Memory B cell (primary cell): ENCODE results near the gene PITPNM3.
A peak's percentile ranks its signal among the peaks of the same experiment; 100 is the strongest.

ENCODE experiments used
- ATAC-seq: fragments of 150-1000 bp; cut with Tn5 transposase; 2 replicates; pipeline ENCODE4 v1.10.0; 2021; ENCODE audit warnings: low read depth, mild to moderate bottlenecking, moderate library complexity
- DNase-seq, 2 donors: peaks; one replicate each; pipeline ENCODE4 v3.0.0; 2022; ENCODE audit warnings: low spot score in 2 of 2
- H3K27ac Mint-ChIP-seq: one replicate; pipeline ENCODE4 v1.8.0; 2022; ENCODE audit warnings: mild to moderate bottlenecking, moderate library complexity, mixed read lengths
- H3K27me3 Mint-ChIP-seq: one replicate; pipeline ENCODE4 v1.8.0; 2022; ENCODE audit warnings: mixed read lengths
- H3K36me3 Mint-ChIP-seq: one replicate; pipeline ENCODE4 v1.8.0; 2022; ENCODE audit warnings: mild to moderate bottlenecking, mixed read lengths
- H3K4me1 Mint-ChIP-seq: one replicate; pipeline ENCODE4 v1.8.0; 2022; ENCODE audit warnings: mixed read lengths
- H3K4me3 Mint-ChIP-seq: one replicate; pipeline ENCODE4 v1.8.0; 2022; ENCODE audit warnings: mild to moderate bottlenecking, moderate library complexity, mixed read lengths
- H3K9me3 Mint-ChIP-seq: one replicate; pipeline ENCODE4 v1.8.0; 2022; ENCODE audit warnings: mixed read lengths

PITPNM3 gene

DNA sequence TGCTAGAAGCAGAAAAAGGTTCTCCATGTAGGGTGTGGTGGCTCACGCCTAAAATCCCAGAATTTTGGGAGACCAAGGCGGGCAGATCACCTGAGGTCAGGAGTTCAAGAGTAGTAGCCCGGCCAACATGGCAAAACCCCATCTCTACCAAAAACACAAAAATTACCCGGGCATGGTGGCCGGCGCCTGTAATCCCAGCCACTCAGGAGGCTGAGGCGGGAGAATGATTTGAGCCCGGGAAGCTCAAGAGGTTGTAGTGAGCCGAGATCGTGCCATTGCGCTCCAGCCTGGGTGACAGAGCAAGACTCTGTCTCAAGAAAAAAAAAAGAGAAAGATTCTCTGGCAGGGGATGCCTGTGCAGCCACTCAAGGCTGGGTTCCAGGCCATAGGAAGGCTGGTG, 54.2 kb downstream of the PITPNM3 start:
- Mint-ChIP-seq H3K27ac (no peak overlapping the region), H3K4me3 (no peak overlapping the region), H3K36me3 (no peaks in the 10 kb centered on the region), H3K27me3 (peaks cover 2% of the 10 kb centered on the region), H3K4me1 (peaks cover under 1% of the 10 kb centered on the region), H3K9me3 (no peaks in the 10 kb centered on the region)
- ATAC-seq (no peak), DNase-seq (no peak)

DNA sequence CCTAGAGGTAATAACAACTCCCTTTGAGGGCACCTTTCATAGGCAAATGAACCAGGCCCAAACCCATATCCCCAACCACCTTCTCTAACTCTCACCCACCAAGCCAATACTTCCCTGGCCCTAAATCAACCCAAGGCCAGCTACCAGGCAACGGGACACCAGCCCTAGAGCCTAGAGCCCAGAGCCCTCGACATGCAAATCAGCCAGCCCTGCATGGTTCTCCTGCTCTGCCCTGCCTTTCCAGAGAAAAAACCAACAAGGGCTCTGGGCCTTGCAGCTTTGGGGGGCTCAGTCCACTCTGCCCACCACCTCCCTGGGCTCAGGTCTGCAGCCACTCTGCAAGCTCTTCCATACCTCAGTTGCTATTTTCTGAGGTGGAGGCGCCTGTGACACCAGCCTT, 55.0 kb downstream of the PITPNM3 start:
- Mint-ChIP-seq H3K9me3 (no peaks in the 10 kb centered on the region), H3K27me3 (peaks cover 6% of the 10 kb centered on the region), H3K4me3 (no peak overlapping the region), H3K4me1 (peaks cover 9% of the 10 kb centered on the region), H3K36me3 (no peaks in the 10 kb centered on the region), H3K27ac (no peak overlapping the region)
- ATAC-seq (no peak), DNase-seq (no peak)

DNA sequence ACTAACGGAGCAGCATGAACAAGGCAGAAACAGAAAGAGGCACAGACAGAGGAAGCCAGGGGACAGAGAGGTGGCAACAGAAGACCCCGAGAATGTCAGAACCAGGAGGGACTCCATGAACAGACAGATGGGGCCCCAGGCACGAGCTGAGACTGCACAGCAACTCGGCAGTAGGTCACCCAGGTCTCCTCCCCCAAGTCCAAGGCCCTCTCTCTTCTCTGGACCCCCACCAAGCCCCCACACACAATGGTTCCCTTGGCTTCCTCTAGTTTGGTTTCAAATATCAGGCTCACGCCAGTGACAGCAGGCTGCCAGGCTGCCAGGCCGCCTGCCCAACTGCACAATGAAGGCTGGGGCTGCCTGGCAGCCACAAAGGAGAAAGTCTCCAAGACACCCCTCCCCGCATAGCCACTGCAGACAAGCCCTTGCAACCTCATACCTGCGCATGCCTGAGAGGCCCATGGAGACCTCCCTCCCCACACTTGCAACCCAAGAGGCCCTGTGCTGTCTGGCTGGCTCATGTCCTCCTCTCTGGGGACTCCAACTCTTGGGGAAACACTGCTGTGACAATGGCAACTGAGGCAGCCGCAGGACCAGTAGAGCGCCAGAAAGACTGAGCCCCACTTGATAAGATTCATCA, 57.3 kb downstream of the PITPNM3 start:
- DNase-seq (no peak), ATAC-seq (no peak)
- H3K27me3 Mint-ChIP-seq = peaks cover 8% of the 10 kb centered on the region
- peaks cover 18% of the 10 kb centered on the region for H3K4me1 Mint-ChIP-seq
- no peaks in the 10 kb centered on the region for H3K36me3 Mint-ChIP-seq
- H3K27ac Mint-ChIP-seq = no peak overlapping the region
- no peak overlapping the region for H3K4me3 Mint-ChIP-seq
- H3K9me3 Mint-ChIP-seq = no peaks in the 10 kb centered on the region

DNA sequence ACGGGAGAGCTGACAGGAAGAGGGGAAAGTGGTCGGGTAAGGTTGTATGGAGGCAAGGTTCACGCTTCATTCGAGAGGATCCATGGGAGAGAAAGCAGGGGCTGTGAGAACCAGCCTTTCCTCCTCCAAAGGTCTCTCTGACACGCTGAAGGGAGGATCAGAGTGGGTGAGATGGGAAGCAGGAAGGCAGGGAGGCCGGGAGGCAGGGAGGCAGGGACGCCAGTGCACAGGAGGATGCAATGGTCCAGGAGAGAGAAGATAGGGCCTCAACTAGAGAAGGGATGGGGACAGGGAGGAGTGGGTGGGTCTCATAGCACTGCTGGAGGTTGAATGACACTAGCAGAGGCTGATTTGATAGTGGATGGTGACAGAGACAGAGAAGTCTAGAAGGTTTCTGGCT, 58.0 kb downstream of the PITPNM3 start:
- no peak overlapping the region for H3K27ac Mint-ChIP-seq
- DNase-seq (no peak), ATAC-seq (no peak)
- H3K4me1 Mint-ChIP-seq = peaks cover 18% of the 10 kb centered on the region
- no peaks in the 10 kb centered on the region for H3K9me3 Mint-ChIP-seq
- H3K4me3 Mint-ChIP-seq = no peak overlapping the region
- H3K27me3 Mint-ChIP-seq = peaks cover 8% of the 10 kb centered on the region
- H3K36me3 Mint-ChIP-seq = no peaks in the 10 kb centered on the region

DNA sequence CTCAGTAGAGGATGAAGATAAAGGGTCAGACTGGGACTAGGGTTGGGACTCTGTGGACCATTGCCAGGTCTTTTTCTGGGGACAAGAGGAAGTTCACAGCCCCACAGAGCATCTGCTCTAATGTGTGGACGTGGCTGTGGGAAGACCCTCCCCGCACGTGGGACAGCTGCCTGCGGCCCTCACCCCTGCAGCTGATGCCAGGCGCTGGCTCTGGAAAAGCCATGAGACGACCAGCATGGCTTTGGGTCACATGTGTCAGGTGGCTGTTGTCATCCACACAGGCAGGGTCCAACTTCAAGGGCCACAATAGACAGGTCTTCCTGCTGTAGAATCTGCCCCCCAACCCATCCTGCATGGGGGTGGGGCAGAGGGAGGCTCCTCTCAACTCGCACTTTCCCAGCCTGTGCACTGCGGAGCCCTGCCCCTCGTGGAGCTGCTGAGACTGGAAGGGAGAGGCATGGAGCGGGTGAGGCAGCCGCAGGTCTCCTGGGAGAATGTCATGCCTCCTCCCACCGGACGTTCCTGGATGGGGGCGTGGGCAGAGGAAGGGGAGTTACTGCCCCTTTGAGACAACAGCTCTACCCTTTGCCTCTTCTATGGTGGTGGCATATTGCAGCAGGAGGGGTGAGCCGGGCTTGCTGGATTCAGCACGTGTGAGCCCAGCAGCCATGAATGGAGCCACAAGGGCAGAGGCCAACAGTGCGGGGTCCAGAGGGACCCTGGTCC, 58.7 kb downstream of the PITPNM3 start:
- ATAC-seq = no peak
- peaks cover 9% of the 10 kb centered on the region for H3K27me3 Mint-ChIP-seq

DNA sequence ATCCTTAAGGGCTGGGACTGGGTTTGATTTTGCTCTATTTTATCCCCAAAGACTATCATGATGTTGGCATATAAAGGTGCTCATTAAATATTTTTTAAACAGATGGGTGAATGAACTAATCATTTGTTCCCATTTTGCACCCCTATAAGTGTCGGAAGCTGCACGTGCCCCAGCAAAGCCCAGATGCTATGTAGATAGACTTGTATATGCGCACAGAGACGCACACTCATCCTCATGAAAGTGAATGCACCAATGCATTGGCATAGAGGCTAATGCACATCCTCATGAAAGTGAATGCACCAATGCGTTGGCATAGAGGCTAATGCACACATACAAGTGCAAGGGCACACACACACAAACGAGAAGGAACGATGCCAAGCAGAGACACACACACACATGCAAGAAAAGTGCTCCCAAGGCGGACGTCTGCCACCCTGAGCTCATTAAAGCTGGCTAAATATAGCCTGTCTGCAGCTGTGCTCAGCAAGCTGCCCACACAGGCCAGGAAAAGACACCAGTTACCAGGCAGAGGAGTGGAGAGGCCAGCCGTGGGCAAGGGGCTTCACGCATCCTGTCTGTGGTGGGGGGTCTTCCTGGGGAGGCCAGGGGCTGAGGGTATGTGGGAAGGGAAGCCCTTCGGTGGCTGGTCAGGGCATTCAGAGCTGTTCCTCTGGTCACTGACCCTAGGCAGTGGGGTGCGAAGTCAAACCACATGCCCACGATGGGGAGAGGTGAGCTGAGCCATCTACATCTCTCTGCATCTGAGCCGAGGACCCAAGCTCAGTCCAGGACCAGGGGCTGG, 59.5 kb downstream of the PITPNM3 start:
- Mint-ChIP-seq H3K4me3 (peak overlapping the region; percentile 73), H3K36me3 (no peaks in the 10 kb centered on the region), H3K4me1 (peaks cover 18% of the 10 kb centered on the region), H3K9me3 (no peaks in the 10 kb centered on the region), H3K27me3 (peaks cover 9% of the 10 kb centered on the region), H3K27ac (no peak overlapping the region)
- DNase-seq (no peak), ATAC-seq (no peak)

More for the DNA sequence above, 58.7 kb downstream of the PITPNM3 start:
- Mint-ChIP-seq H3K36me3 (no peaks in the 10 kb centered on the region), H3K9me3 (no peaks in the 10 kb centered on the region), H3K27ac (no peak overlapping the region), H3K4me3 (no peak overlapping the region), H3K4me1 (peaks cover 18% of the 10 kb centered on the region)
- DNase-seq = no peak

DNA sequence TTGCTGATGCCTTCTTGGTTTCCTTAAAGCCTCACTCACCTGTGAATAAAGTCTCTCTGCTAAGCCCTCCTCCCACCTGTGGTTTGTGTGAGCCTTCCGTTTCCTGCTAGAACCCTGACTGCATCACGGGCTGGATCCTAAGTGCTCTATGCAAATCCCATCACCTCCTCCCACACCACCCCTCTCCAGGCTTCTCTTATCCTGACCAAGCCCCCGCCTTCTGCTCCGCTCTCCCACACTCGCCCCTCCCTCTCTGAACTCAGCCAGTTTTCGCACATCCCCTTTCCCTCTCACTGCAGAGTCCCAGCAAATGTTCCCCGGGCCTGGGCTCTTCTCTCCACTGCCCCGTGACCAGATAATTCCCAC, 60.3 kb downstream of the PITPNM3 start:
- Mint-ChIP-seq H3K27ac (no peak overlapping the region), H3K27me3 (peaks cover 9% of the 10 kb centered on the region), H3K36me3 (no peaks in the 10 kb centered on the region), H3K9me3 (no peaks in the 10 kb centered on the region), H3K4me3 (peak overlapping the region; percentile 73), H3K4me1 (peaks cover 18% of the 10 kb centered on the region)
- no peak for DNase-seq
- ATAC-seq = peak; percentile 38

DNA sequence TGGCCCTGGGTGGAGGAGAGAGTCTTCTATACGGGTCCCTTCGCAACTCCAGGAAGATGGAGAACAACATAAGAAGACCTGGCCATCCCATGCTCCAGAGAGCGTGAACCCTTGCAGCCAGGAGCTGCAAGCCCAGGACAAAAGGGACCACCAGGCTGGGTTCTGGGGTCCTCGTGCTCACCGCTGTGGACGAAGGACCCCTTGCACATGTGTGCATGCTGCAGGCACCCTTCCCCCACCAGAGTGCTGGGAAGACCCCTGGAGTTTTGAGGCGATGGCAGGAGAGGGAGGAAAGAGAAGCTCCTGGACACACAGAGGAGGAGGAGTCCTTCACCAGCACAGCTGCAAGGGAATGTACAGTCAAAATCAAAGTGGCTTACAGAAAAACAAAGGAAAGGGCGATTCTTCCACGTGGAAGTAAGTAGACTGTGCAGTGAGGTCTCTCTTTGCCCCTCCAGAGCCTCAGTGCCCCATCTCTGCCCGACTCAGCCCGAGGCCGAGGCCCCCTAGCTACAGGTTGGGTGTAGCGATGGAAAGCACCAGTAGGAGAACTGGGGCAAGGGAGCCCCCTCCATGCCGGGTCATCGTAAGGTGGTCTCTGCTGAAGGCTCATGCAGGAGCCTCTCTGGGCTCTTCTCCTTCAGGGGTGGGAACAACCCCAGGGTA, 60.8 kb downstream of the PITPNM3 start:
- Mint-ChIP-seq H3K36me3 (no peaks in the 10 kb centered on the region), H3K27ac (no peak overlapping the region), H3K4me3 (peak overlapping the region; percentile 73), H3K27me3 (peaks cover 9% of the 10 kb centered on the region), H3K4me1 (peaks cover 18% of the 10 kb centered on the region), H3K9me3 (no peaks in the 10 kb centered on the region)
- DNase-seq = no peak
- ATAC-seq = peak; percentile 10

DNA sequence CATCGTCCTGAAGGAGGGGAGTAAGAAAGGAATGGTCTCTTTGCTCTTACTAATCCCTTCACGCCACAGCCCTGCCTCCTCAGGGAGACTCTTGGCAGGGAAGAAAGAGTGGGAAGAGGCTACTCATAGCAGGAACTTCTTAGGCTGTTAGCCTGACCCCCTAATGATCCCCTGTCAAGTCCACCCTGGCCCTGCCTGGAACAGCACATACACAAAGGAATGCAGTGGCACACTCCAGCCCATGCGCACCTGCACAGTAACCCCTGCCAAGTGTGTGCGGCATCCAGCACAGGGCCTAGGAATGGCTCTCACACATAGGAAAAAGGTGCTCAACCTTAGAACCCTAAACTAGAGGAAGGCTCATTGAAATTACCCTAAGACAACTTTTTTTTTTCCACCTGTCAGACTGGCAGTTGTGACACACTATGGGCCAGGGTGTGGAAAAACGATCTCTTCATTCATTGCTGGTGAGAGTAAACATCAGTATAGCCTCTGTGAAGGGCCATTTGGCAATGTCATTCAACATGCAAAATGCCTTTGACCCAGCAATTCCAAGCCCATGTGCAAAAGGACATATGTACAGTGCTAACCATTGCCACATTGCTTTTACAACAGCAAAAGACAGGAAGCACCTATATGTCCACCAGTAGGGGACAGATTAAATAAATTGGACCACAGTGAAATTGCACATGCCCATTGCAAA, 62.0 kb downstream of the PITPNM3 start:
- H3K36me3 Mint-ChIP-seq = no peaks in the 10 kb centered on the region
- peaks cover 18% of the 10 kb centered on the region for H3K4me1 Mint-ChIP-seq
- H3K4me3 Mint-ChIP-seq = no peak overlapping the region
- no peak for ATAC-seq
- DNase-seq = no peak
- H3K27ac Mint-ChIP-seq = no peak overlapping the region
- peaks cover 9% of the 10 kb centered on the region for H3K27me3 Mint-ChIP-seq
- H3K9me3 Mint-ChIP-seq = no peaks in the 10 kb centered on the region

DNA sequence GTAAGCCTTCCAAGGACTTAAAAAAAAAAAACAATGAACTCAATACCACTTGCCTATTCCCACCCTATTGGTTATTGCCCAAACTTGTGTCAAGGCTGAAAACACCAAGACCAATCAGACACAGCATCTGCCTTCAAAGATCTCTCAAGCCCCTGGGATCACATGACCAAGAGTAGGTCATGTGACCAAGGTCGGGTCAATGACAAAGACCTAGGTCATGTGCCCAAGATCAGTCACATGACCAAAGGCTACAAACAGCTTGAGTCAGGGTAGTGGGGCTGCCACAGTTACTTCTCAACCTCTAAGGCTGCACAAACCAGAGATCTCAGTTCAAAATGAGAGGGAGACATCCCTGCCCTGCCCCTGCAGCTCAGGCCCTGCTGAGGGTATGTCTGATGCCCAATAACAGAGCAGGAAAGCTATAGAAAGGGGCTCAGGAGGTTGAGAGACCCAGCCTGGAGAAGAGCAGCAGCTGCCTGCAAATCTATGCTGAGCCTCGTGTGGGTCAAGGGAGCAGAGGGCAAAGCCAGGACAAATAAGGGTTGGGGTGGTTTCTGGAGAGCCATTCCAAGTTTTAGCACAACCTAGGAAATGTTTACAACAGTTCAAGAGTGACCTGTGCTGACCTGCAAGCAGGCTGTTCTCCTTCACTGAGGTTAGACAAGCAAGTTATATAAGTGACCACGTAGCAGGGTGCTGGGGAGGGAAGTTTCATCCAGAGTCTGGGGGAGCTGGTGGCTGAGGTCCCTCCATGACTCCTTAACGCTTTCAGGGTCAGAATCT, 63.3 kb downstream of the PITPNM3 start:
- Mint-ChIP-seq H3K27me3 (peaks cover 15% of the 10 kb centered on the region), H3K36me3 (no peaks in the 10 kb centered on the region), H3K4me3 (no peak overlapping the region), H3K9me3 (no peaks in the 10 kb centered on the region), H3K27ac (no peak overlapping the region), H3K4me1 (peaks cover 18% of the 10 kb centered on the region)
- ATAC-seq (no peak), DNase-seq (no peak)

DNA sequence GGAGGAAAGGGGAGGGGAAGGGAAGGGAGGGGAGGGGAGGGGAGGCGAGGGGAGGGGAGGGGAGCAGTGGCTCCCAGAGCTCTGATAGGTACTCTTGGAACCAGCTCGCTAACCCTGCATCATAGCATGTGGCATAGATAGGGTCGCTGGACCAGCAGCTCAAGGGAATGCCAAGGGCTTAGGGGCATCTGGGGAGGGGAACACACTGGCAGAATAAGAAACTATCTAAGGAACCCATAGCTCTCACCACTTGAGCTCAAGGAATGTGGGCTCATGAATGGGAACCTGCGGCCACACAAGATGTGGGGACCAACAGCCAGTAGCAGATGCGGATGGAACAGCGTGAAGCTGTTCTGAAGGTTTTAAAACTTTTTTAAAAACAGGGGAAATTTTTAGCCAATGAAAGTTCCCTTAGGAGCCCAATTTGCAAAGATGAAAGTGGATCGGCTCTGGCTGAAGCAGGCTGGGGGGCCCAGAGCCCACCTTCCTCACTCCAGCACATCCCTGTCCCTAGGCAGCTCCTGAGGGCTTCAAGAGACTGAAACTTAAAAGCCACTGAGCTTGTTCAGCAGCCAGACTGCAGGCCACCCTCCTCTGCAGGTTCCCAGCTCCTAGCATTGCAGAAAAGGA, 65.2 kb downstream of the PITPNM3 start:
- Mint-ChIP-seq H3K27ac (no peak overlapping the region), H3K27me3 (peaks cover 16% of the 10 kb centered on the region), H3K4me1 (peaks cover 7% of the 10 kb centered on the region), H3K36me3 (no peaks in the 10 kb centered on the region), H3K4me3 (no peak overlapping the region), H3K9me3 (no peaks in the 10 kb centered on the region)
- ATAC-seq = no peak
- DNase-seq = no peak

DNA sequence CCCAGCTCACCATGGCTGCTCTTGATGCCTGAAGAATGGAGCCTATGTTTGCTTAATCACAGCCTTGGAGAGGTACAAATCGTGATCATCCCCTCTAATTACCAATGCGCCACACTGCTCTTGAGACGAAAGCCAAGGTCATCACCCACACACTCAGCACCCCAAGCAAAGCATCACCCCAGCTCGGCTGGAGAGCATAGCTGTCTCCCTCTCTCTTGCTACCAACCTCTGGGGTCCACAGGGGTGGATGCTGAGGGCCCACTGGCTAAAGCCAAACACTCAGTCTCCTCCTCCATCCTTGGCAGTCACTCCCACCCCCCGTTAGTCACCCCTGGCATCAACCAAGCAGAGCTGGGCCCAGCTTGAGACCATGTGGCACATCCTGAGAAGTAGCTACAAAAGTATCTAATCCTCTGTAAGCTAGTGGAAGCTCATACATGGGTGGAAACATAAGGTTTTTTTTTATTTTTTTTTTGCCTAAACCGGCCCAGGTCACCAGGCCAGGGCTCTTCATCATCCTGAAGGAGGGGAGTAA, 67.3 kb downstream of the PITPNM3 start:
- Mint-ChIP-seq H3K4me1 (no peaks in the 10 kb centered on the region), H3K27ac (no peak overlapping the region), H3K4me3 (no peak overlapping the region), H3K9me3 (no peaks in the 10 kb centered on the region), H3K27me3 (peaks cover 17% of the 10 kb centered on the region), H3K36me3 (no peaks in the 10 kb centered on the region)
- ATAC-seq (no peak), DNase-seq (no peak)
